Neural cell (in vitro differentiated cells): ENCODE data around the gene NDFIP1. TPM values are rescaled to one million over a fixed set of nuclear protein-coding genes. Genes with fewer than 3 reads are reported as not detected.

ENCODE experiments used
- H2AFZ ChIP-seq: fragments of 200-600, 300-800 bp; sonication (generic), shearing (Covaris generic); 2 replicates; pipeline ENCODE4 v1.6.0; 2014; ENCODE audit warnings: low read depth, mild to moderate bottlenecking, antibody characterized with exemption, low read length, moderate library complexity
- H3F3A ChIP-seq: fragments of 200-600 bp; shearing (Covaris generic); 2 replicates; pipeline ENCODE4 v1.6.1; 2016; ENCODE audit warnings: mild to moderate bottlenecking, moderate library complexity, mixed read lengths, antibody characterized with exemption, low read length; ENCODE audit not compliant: insufficient read depth, poor library complexity, severe bottlenecking
- H3K27ac ChIP-seq: fragments of 200-600, 300-800 bp; sonication (generic), shearing (Covaris generic); 2 replicates; pipeline ENCODE4 v1.5.1; 2014; ENCODE audit warnings: mild to moderate bottlenecking, low read length, moderate library complexity
- H3K27me3 ChIP-seq: fragments of 300-800, 200-600 bp; sonication (generic), shearing (Covaris generic); 2 replicates; pipeline ENCODE4 v1.6.0; 2014; ENCODE audit warnings: mild to moderate bottlenecking, low read depth, low read length, moderate library complexity; ENCODE audit not compliant: insufficient read depth
- H3K36me3 ChIP-seq: fragments of 300-800, 200-600 bp; sonication (generic), shearing (Covaris generic); 2 replicates; pipeline ENCODE4 v1.5.1; 2014; ENCODE audit warnings: mild to moderate bottlenecking, antibody characterized with exemption, low read length, moderate library complexity; ENCODE audit not compliant: insufficient read depth
- H3K4me2 ChIP-seq: fragments of 300-800, 200-600 bp; sonication (generic), shearing (Covaris generic); 2 replicates; pipeline ENCODE4 v1.6.0; 2014; ENCODE audit warnings: mild to moderate bottlenecking, low read length
- H3K4me3 ChIP-seq: fragments of 300-800, 200-600 bp; sonication (generic), shearing (Covaris generic); 2 replicates; pipeline ENCODE4 v1.5.1; 2014; ENCODE audit warnings: mild to moderate bottlenecking, low read length, moderate library complexity
- H3K79me2 ChIP-seq: fragments of 200-600 bp; shearing (Covaris generic); replicated peaks from 2 replicates; pipeline ENCODE4 v1.6.0; 2014; ENCODE audit warnings: mild to moderate bottlenecking, low read length, moderate library complexity; ENCODE audit not compliant: insufficient read depth
- H3K9ac ChIP-seq: fragments of 300-800, 200-600 bp; sonication (generic), shearing (Covaris generic); 2 replicates; pipeline ENCODE4 v1.6.1; 2016; ENCODE audit warnings: mild to moderate bottlenecking, low read length, mixed read lengths
- H3K9me2 ChIP-seq: fragments of 200-600 bp; shearing (Covaris generic); 2 replicates; pipeline ENCODE4 v1.6.1; 2016; ENCODE audit warnings: mild to moderate bottlenecking, low read length, mixed read lengths; ENCODE audit not compliant: insufficient read depth
- H3K9me3 ChIP-seq: fragments of 200-600, 300-800 bp; sonication (generic), shearing (Covaris generic); 2 replicates; pipeline ENCODE4 v1.6.1; 2016; ENCODE audit warnings: mild to moderate bottlenecking, mixed run types, low read length, moderate library complexity, mixed read lengths
- H4K20me1 ChIP-seq: fragments of 200-600 bp; shearing (Covaris generic); 2 replicates; pipeline ENCODE4 v1.6.1; 2016; ENCODE audit warnings: mild to moderate bottlenecking, mixed run types; ENCODE audit not compliant: insufficient read depth
- EP300 ChIP-seq: fragments of 450-650 bp; conservative IDR thresholded peaks from 2 replicates; pipeline ENCODE4 v1.6.1; 2014; ENCODE audit warnings: antibody characterized with exemption, mild to moderate bottlenecking, moderate library complexity; ENCODE audit not compliant: poor library complexity, severe bottlenecking
- EZH2 ChIP-seq: fragments of 200-600, 300-800 bp; shearing (Covaris generic), sonication (generic); IDR thresholded peaks from 2 replicates; pipeline ENCODE4 v1.6.1; 2014; ENCODE audit warnings: antibody characterized with exemption, low read length, borderline replicate concordance, mild to moderate bottlenecking; ENCODE audit not compliant: insufficient read depth, poor library complexity, severe bottlenecking
- MXI1 ChIP-seq: fragments of 450-650 bp; conservative IDR thresholded peaks from 2 replicates; pipeline ENCODE4 v1.6.1; 2014; ENCODE audit warnings: antibody characterized with exemption, mild to moderate bottlenecking; ENCODE audit not compliant: poor library complexity, severe bottlenecking
- POLR2AphosphoS5 ChIP-seq: IDR thresholded peaks from 2 replicates; pipeline ENCODE4 v1.6.1; 2012
- RAD21 ChIP-seq: fragments of 450-650 bp; conservative IDR thresholded peaks from 2 replicates; pipeline ENCODE4 v1.6.1; 2014; ENCODE audit warnings: antibody characterized with exemption, mild to moderate bottlenecking, moderate library complexity
- REST ChIP-seq: IDR thresholded peaks from 2 replicates; pipeline ENCODE4 v1.6.1; 2012; ENCODE audit warnings: borderline replicate concordance
- SMC3 ChIP-seq: fragments of 450-650 bp; conservative IDR thresholded peaks from 2 replicates; pipeline ENCODE4 v1.6.1; 2014; ENCODE audit warnings: antibody characterized with exemption, mild to moderate bottlenecking, moderate library complexity; ENCODE audit not compliant: poor library complexity
- TAF1 ChIP-seq: IDR thresholded peaks from 2 replicates; pipeline ENCODE4 v1.6.1; 2012; ENCODE audit warnings: low read depth
- polyA plus RNA-seq: library from polyadenylated mRNA; depleted of rRNA; stranded (reverse); fragments of >200 nt; gene quantifications from 2 replicates; pipeline ENCODE4 v1.2.3, GENCODE V29; 2014
- TF ChIP-seq, protein P1 (sequence below): fragments of 450-650 bp; IDR thresholded peaks from 2 replicates; pipeline ENCODE4 v1.5.1; 2014; ENCODE audit warnings: antibody characterized with exemption, mild to moderate bottlenecking, moderate library complexity; ENCODE audit not compliant: poor library complexity, severe bottlenecking

NDFIP1 gene
- polyA plus RNA-seq, 1 donor from 2014 or later: 99.7 TPM

- Histone ChIP-seq H3F3A (no peaks in the 10 kb centered on the region), H3K27ac (no peak overlapping the region), H3K4me3 (no peak overlapping the region), H3K36me3 (peaks cover 9% of the 10 kb centered on the region), H3K9ac (no peak overlapping the region), H3K9me2 (no peaks in the 10 kb centered on the region), H3K27me3 (no peaks in the 10 kb centered on the region), H3K4me2 (no peak overlapping the region), H2AFZ (no peak overlapping the region), H3K9me3 (no peaks in the 10 kb centered on the region), H4K20me1 (no peaks in the 10 kb centered on the region), H3K79me2 (no peaks in the 10 kb centered on the region)
- TF ChIP-seq REST (no peak), MXI1 (no peak), TAF1 (no peak), RAD21 (no peak), EP300 (no peak), POLR2AphosphoS5 (no peak), SMC3 (no peak), EZH2 (no peak)
- TF ChIP-seq, protein P1, sequence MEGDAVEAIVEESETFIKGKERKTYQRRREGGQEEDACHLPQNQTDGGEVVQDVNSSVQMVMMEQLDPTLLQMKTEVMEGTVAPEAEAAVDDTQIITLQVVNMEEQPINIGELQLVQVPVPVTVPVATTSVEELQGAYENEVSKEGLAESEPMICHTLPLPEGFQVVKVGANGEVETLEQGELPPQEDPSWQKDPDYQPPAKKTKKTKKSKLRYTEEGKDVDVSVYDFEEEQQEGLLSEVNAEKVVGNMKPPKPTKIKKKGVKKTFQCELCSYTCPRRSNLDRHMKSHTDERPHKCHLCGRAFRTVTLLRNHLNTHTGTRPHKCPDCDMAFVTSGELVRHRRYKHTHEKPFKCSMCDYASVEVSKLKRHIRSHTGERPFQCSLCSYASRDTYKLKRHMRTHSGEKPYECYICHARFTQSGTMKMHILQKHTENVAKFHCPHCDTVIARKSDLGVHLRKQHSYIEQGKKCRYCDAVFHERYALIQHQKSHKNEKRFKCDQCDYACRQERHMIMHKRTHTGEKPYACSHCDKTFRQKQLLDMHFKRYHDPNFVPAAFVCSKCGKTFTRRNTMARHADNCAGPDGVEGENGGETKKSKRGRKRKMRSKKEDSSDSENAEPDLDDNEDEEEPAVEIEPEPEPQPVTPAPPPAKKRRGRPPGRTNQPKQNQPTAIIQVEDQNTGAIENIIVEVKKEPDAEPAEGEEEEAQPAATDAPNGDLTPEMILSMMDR: no peak
Measured at GRCh38 chr5:142149363-142149762, 40.8 kb downstream of the NDFIP1 start.

DNA sequence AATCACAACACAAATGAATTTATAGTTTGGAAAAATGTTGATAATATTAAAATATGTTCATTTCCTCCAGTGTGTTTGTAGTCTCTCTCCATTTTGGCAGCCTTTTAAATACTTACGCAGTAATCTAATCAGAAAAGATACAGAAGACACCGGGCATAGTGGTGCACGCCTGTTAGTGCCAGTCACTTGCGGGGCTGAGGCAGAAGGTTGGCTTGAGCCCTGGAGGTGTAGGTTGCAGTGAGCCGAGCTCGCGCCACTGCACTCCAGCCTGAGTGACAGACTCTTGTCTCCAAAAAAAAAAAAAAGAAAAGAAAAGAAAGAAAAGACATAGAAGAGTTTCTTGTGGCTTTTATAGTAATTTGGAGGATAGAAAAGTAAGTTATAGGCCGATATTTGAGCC lies 41.9 kb downstream of the NDFIP1 start:
- no peaks in the 10 kb centered on the region for H3K9me2 ChIP-seq
- H3K9me3 ChIP-seq: no peaks in the 10 kb centered on the region
- no peak overlapping the region for H2AFZ ChIP-seq
- H3K4me2 ChIP-seq: no peak overlapping the region
- H3K27me3 ChIP-seq: no peaks in the 10 kb centered on the region
- H4K20me1 ChIP-seq: no peaks in the 10 kb centered on the region
- H3K4me3 ChIP-seq: no peak overlapping the region
- H3F3A ChIP-seq: no peaks in the 10 kb centered on the region
- TF ChIP-seq REST: no peak
- no peak for TF ChIP-seq POLR2AphosphoS5
- TF ChIP-seq, protein P1: no peak
- TF ChIP-seq RAD21: no peak
- no peak overlapping the region for H3K9ac ChIP-seq
- H3K79me2 ChIP-seq: no peaks in the 10 kb centered on the region
- H3K27ac ChIP-seq: no peak overlapping the region
- peaks cover 9% of the 10 kb centered on the region for H3K36me3 ChIP-seq
